ENCODE measurements around the gene FNDC3B.

The FNDC3B gene

GRCh38 chr3:172174513-172175253, 135.3 kb downstream of the FNDC3B start:
- DNase-seq = no peak

- DNase-seq = no peak
Measured at GRCh38 chr3:172175254-172175599, 135.8 kb downstream of the FNDC3B start.

GRCh38 chr3:172176061-172176770, 136.8 kb downstream of the FNDC3B start:
- no peak for DNase-seq

GRCh38 chr3:172177046-172177445, 137.7 kb downstream of the FNDC3B start:
- peak; percentile 85 for DNase-seq

- no peak for DNase-seq
Measured at GRCh38 chr3:172177803-172178316, 138.5 kb downstream of the FNDC3B start.

- DNase-seq = no peak
Measured at GRCh38 chr3:172179680-172180399, 140.5 kb downstream of the FNDC3B start.

GRCh38 chr3:172180473-172180872, 141.1 kb downstream of the FNDC3B start:
- DNase-seq = no peak

- DNase-seq = peak; percentile 61
Measured at GRCh38 chr3:172181932-172182586, 142.7 kb downstream of the FNDC3B start.

- DNase-seq = no peak
Measured at GRCh38 chr3:172182797-172183196, 143.4 kb downstream of the FNDC3B start.

- no peak for DNase-seq
Measured at GRCh38 chr3:172184106-172184822, 144.9 kb downstream of the FNDC3B start.

GRCh38 chr3:172185907-172186306, 146.5 kb downstream of the FNDC3B start:
- DNase-seq = no peak

- no peak for DNase-seq
Measured at GRCh38 chr3:172186607-172187006, 147.2 kb downstream of the FNDC3B start.

- no peak for DNase-seq
Measured at GRCh38 chr3:172187511-172187910, 148.1 kb downstream of the FNDC3B start.

- no peak for DNase-seq
Measured at GRCh38 chr3:172188511-172188910, 149.1 kb downstream of the FNDC3B start.

GRCh38 chr3:172189213-172189612, 149.8 kb downstream of the FNDC3B start:
- DNase-seq = no peak

- peak; percentile 41 for DNase-seq
Measured at GRCh38 chr3:172189987-172190603, 150.7 kb downstream of the FNDC3B start.

GRCh38 chr3:172190980-172191379, 151.6 kb downstream of the FNDC3B start:
- DNase-seq = no peak

GRCh38 chr3:172191629-172192028, 152.3 kb downstream of the FNDC3B start:
- no peak for DNase-seq

- DNase-seq = no peak
Measured at GRCh38 chr3:172192830-172193415, 153.5 kb downstream of the FNDC3B start.

GRCh38 chr3:172193436-172193835, 154.1 kb downstream of the FNDC3B start:
- DNase-seq = no peak

- DNase-seq = peak; percentile 61
Measured at GRCh38 chr3:172194702-172195406, 155.5 kb downstream of the FNDC3B start.

Measured in fibroblast of upper back skin (primary cell).